H1 (cell line): Measurements from ENCODE around the gene EEF1G. TPM values are rescaled to one million over a fixed set of nuclear protein-coding genes. Genes with fewer than 3 reads are reported as not detected.
A peak's percentile ranks its signal among the peaks of the same experiment; 100 is the strongest.

Experiments
- ASH2L ChIP-seq: fragments of 200-600, 300-600 bp; sonication (generic); IDR thresholded peaks from one replicate; pipeline ENCODE4 v1.7.1; 2017; ENCODE audit warnings: low read length
- ATF3 ChIP-seq: IDR thresholded peaks from 2 replicates; pipeline ENCODE4 v1.6.1; 2011; ENCODE audit warnings: low read depth, mild to moderate bottlenecking, low read length; ENCODE audit not compliant: insufficient read depth
- BACH1 ChIP-seq: IDR thresholded peaks from 2 replicates; pipeline ENCODE4 v1.6.1; 2012; ENCODE audit warnings: low read length, improper control_type of control experiment
- CBX5 ChIP-seq: fragments of 300-800, 300-1000 bp; sonication (generic); IDR thresholded peaks from 2 replicates; pipeline ENCODE4 v1.7.1; 2016; ENCODE audit warnings: antibody characterized with exemption, low read length, low read depth
- CEBPB ChIP-seq: IDR thresholded peaks from 2 replicates; pipeline ENCODE4 v1.6.1; 2012; ENCODE audit warnings: low read depth, low read length
- CHD1 ChIP-seq: IDR thresholded peaks from 2 replicates; pipeline ENCODE4 v1.6.1; 2012; ENCODE audit warnings: low read depth, low read length, improper control_type of control experiment
- CREB1 ChIP-seq: IDR thresholded peaks from 2 replicates; pipeline ENCODE4 v1.6.1; 2012; ENCODE audit warnings: inconsistent platforms
- CTBP2 ChIP-seq: IDR thresholded peaks from 2 replicates; pipeline ENCODE4 v1.7.0; 2011; ENCODE audit warnings: borderline replicate concordance, mild to moderate bottlenecking, moderate library complexity, mixed read lengths, low read length; ENCODE audit not compliant: insufficient read depth, insufficient read length
- GABPA ChIP-seq: IDR thresholded peaks from 2 replicates; pipeline ENCODE4 v1.6.1; 2011; ENCODE audit warnings: mild to moderate bottlenecking, low read length, moderate library complexity, borderline replicate concordance; ENCODE audit not compliant: insufficient read depth
- JUN ChIP-seq: IDR thresholded peaks from 2 replicates; pipeline ENCODE4 v1.6.1; 2011; ENCODE audit warnings: low read depth, mild to moderate bottlenecking, improper control_type of control experiment, low read length
- KDM1A ChIP-seq: fragments of 200-600, 300-600 bp; sonication (generic); IDR thresholded peaks from 2 replicates; pipeline ENCODE4 v1.7.1; 2016; ENCODE audit warnings: mild to moderate bottlenecking, low read length, borderline replicate concordance
- KDM5A ChIP-seq: fragments of 200-600 bp; IDR thresholded peaks from 2 replicates; pipeline ENCODE4 v1.7.1; 2012; ENCODE audit warnings: mild to moderate bottlenecking, low read length, inconsistent platforms, mixed read lengths
- NANOG ChIP-seq: IDR thresholded peaks from 2 replicates; pipeline ENCODE4 v1.6.1; 2011; ENCODE audit warnings: low read length, low read depth, mild to moderate bottlenecking, inconsistent platforms; ENCODE audit not compliant: insufficient read depth, poor library complexity, severe bottlenecking
- NRF1 ChIP-seq: IDR thresholded peaks from 2 replicates; pipeline ENCODE4 v1.6.1; 2011; ENCODE audit warnings: mild to moderate bottlenecking, low read depth, low read length, improper control_type of control experiment
- SRF ChIP-seq: IDR thresholded peaks from 2 replicates; pipeline ENCODE4 v1.6.1; 2011; ENCODE audit warnings: mild to moderate bottlenecking, low read depth, low read length, moderate library complexity
- SUZ12 ChIP-seq: fragments of 200-600 bp; sonication (generic); IDR thresholded peaks from 2 replicates; pipeline ENCODE4 v1.6.1; 2012; ENCODE audit warnings: mild to moderate bottlenecking, inconsistent platforms, low read length, moderate library complexity, mixed read lengths
- TAF7 ChIP-seq: optimal IDR thresholded peaks from 2 replicates; pipeline ENCODE3; 2011; ENCODE audit warnings: low read depth, mild to moderate bottlenecking, inconsistent platforms, low read length, moderate library complexity, borderline replicate concordance
- TBP ChIP-seq: IDR thresholded peaks from 2 replicates; pipeline ENCODE4 v1.6.1; 2011; ENCODE audit warnings: low read depth, low read length, improper control_type of control experiment
- TCF12 ChIP-seq: IDR thresholded peaks from 2 replicates; pipeline ENCODE4 v1.6.1; 2011; ENCODE audit warnings: low read depth, mild to moderate bottlenecking, low read length
- TEAD4 ChIP-seq: IDR thresholded peaks from 2 replicates; pipeline ENCODE4 v1.6.1; 2012; ENCODE audit warnings: low read depth, low read length, inconsistent platforms, mixed read lengths
- ZNF274 ChIP-seq: IDR thresholded peaks from 2 replicates; pipeline ENCODE4 v1.7.0; 2012; ENCODE audit warnings: low read length, borderline replicate concordance; ENCODE audit errors: extremely low read depth
- polyA plus RNA-seq, 7 experiments: library from polyadenylated mRNA; depleted of rRNA in 3 of 7; stranded (reverse) in 5 of 7; unstranded in 2 of 7; fragments of >200 nt in 5 of 7; fragments of 200-250 nt in 2 of 7; gene quantifications; 1 replicate in 5 of 7; 2 replicates in 1 of 7; 4 replicates in 1 of 7; pipeline versions ENCODE4 v1.2.1 to v1.2.3, GENCODE V29; 2011 to 2013; ENCODE audit warnings: missing spikeins in 2 of 7, mixed read lengths in 2 of 7
- total RNA-seq: library from RNA; stranded (reverse); fragmentation: NEBNext Ultra II Directional; extraction: Animal tissue kit (Norgen Biotek cat#: 25700); gene quantifications from 2 replicates; pipeline ENCODE4 v1.2.1, GENCODE V29; 2021
- TF ChIP-seq, protein P1 (sequence below): IDR thresholded peaks from 2 replicates; pipeline ENCODE4 v1.6.1; 2012; ENCODE audit warnings: low read length, inconsistent platforms
- TF ChIP-seq, protein P2 (sequence below): IDR thresholded peaks from 2 replicates; pipeline ENCODE4 v1.6.1; 2012; ENCODE audit warnings: inconsistent platforms

Gene EEF1G
- total and polyA plus RNA-seq, 2 of the 8 experiments (the other 6 are each of a cell fraction or from before 2014, with no cell fraction given), result 1,627 to 1,996 TPM

DNA sequence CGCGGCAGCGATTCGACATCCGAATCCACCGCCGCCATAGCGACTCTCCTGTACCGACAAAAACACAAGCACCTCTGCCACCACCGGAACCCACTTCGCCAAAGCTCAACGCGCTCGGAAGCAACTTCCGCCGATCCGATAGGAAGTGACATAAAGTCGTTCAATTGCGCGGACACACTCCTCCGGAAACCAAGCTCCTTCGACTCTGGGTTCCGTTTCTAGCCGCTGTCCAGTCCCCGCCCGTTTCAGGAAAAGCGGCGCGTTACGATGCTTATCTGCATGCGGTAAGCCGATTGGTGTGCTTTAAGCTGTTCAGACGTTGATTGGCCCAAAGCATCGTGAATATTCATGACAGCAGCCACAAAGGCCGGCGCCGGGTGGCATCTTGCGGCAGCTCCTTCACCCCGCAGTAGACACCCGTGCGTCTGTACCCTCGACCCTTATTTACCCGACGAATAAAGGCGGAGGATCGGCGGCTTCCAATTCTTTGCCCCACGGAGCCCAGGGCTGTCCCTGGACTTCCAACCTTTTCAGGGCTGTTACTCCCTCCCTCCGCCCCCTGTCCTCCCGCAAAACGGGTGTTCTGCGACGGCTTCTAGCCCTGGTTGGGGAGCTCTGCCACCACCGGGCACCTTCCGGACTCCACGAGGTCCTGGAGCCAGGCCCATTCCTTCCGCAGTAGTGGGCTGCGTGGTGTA is 17.9 kb upstream of the EEF1G start, which contains the start of gene TUT1 (continued):
- TF ChIP-seq ASH2L, result peak; percentile 94
- TF ChIP-seq BACH1, result 0 out of 2 replicates have a peak, but pooled peaks have one; percentile 40
- TF ChIP-seq, protein P1, sequence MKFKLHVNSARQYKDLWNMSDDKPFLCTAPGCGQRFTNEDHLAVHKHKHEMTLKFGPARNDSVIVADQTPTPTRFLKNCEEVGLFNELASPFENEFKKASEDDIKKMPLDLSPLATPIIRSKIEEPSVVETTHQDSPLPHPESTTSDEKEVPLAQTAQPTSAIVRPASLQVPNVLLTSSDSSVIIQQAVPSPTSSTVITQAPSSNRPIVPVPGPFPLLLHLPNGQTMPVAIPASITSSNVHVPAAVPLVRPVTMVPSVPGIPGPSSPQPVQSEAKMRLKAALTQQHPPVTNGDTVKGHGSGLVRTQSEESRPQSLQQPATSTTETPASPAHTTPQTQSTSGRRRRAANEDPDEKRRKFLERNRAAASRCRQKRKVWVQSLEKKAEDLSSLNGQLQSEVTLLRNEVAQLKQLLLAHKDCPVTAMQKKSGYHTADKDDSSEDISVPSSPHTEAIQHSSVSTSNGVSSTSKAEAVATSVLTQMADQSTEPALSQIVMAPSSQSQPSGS, result peak; percentile 95
- TF ChIP-seq KDM1A, result no peak
- TF ChIP-seq SUZ12, result no peak
- TF ChIP-seq TEAD4, result 0 out of 2 replicates have a peak, but pooled peaks have one; percentile 3
- peak; percentile 79; the same call in 1 of the 2 replicates for TF ChIP-seq KDM5A
- peak; percentile 91 for TF ChIP-seq TBP
- TF ChIP-seq, protein P2, sequence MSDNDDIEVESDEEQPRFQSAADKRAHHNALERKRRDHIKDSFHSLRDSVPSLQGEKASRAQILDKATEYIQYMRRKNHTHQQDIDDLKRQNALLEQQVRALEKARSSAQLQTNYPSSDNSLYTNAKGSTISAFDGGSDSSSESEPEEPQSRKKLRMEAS, result peak; percentile 79
- TF ChIP-seq GABPA, result peak; percentile 99
- TF ChIP-seq NANOG, result peak; percentile 48
- TF ChIP-seq NRF1, result no peak
- peak; percentile 96 for TF ChIP-seq CREB1
- no peak for TF ChIP-seq CEBPB
- peak; percentile 49; the same call in 1 of the 2 replicates for TF ChIP-seq SRF
- no peak for TF ChIP-seq TCF12
- TF ChIP-seq ATF3, result no peak
- no peak for TF ChIP-seq CBX5
- TF ChIP-seq ZNF274, result no peak
- TF ChIP-seq CHD1, result no peak
- TF ChIP-seq JUN, result no peak
- no peak for TF ChIP-seq CTBP2
- TF ChIP-seq TAF7, result peak; percentile 78
